Left lung (tissue), 10 donors: ENCODE data around the gene MYO18B. TPM values are rescaled to one million over a fixed set of nuclear protein-coding genes. Genes with fewer than 3 reads are reported as not detected.

Experiments
- ATAC-seq: fragments of 200-7000 bp; cut with Tn5 transposase; one replicate; pipeline ENCODE4 v1.9.1; 2020; ENCODE audit warnings: moderate library complexity
- DNase-seq, 4 donors: peaks; one replicate each; pipeline ENCODE4 v3.0.0-alpha.2; 2013 to 2020
- H3K27ac ChIP-seq, 2 donors: fragments of 200-600 bp; sonication (generic) in 1 of 2; one replicate each; pipeline versions ENCODE4 v1.5.0 to v1.8.0; 2020 to 2021
- H3K27me3 ChIP-seq, 2 donors: fragments of 200-600 bp; sonication (generic) in 1 of 2; one replicate each; pipeline versions ENCODE4 v1.5.0 to v1.8.0; 2020 to 2021
- H3K36me3 ChIP-seq, 2 donors: fragments of 200-600 bp; sonication (generic) in 1 of 2; one replicate each; pipeline versions ENCODE4 v1.5.0 to v1.8.0; 2020 to 2021
- H3K4me1 ChIP-seq, 2 donors: fragments of 200-600 bp; one replicate each; pipeline ENCODE4 v1.8.0; 2021
- H3K4me3 ChIP-seq, 2 donors: fragments of 200-600 bp; sonication (generic) in 1 of 2; one replicate each; pipeline versions ENCODE4 v1.5.0 to v1.8.0; 2020 to 2021; ENCODE audit warnings: mild to moderate bottlenecking in 1 of 2
- H3K9me3 ChIP-seq, 2 donors: fragments of 200-600 bp; sonication (generic) in 1 of 2; one replicate each; pipeline versions ENCODE4 v1.5.0 to v1.8.0; 2020 to 2021
- intact Hi-C, 2 donors: fragments of 100-400 bp; cut with DNase I; formaldehyde crosslinking; loops; one replicate each; pipeline versions ENCODE4 v1.11.2 to v1.14.2; 2022
- polyA plus RNA-seq, 6 donors: library from polyadenylated mRNA; unstranded; fragments of 120-200 nt; gene quantifications; one replicate each; pipeline ENCODE4 v1.2.1, GENCODE V29; 2013; ENCODE audit not compliant: insufficient read length in 6 of 6
- total RNA-seq, 2 donors: library from RNA; stranded (reverse); fragmentation: NEBNext Ultra II Directional; extraction: Animal tissue kit (Norgen Biotek cat#: 25700); gene quantifications; one replicate each; pipeline ENCODE4 v1.2.1, GENCODE V29; 2021
- TF ChIP-seq, protein P1 (sequence below), 2 donors: fragments of 200-600 bp; sonication (generic) in 1 of 2; IDR thresholded peaks; one replicate each; pipeline versions ENCODE4 v1.5.0 to v1.8.0; 2021; ENCODE audit warnings: antibody characterized with exemption in 2 of 2
- donor health status: DM: no; HTN: yes; CAD: no.
- donor health status: DM: no; HTN: no; CAD: no.

The MYO18B gene
- total and polyA plus RNA-seq, 8 donors: 0.06 to 0.37 (median 0.15) TPM

DNA sequence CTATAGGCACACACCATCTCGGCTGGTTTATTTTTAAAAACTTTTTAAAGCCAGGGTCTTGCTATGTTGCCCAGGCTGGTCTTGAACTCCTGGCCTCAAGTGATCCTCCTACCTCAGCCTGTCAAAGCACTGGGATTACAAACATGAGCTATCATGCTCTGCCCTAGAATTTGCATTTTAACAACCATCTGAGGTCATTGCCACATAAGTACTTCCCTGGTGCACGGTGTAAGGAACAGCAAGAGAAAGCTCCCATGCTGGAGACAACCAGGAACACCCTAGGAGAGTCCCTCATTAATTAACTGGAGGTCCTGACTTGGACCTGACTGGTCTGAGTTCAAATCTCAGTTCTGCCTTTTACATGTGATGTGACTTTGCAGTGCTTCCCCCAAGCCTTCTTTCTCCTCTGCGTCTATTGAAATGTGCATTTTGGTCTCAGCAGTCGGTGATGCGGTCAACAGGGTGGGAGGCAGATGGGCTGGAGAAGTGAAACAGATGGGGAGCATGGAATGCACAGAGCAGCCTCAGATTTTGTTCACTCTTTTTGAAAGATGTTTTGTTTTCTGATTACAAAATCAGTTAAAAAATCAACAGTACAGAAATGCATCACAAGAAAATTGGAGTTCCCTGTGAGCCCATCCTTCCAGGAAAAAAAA, 146.5 kb downstream of the MYO18B start:
- intact Hi-C loops: no loop called here
- Histone ChIP-seq H3K27ac (no peak overlapping the region), H3K27me3 (peaks cover 0 to 68% of the 10 kb centered on the region in 2 donors), H3K4me1 (no peaks in the 10 kb centered on the region), H3K4me3 (no peak overlapping the region), H3K36me3 (no peaks in the 10 kb centered on the region), H3K9me3 (no peaks in the 10 kb centered on the region)
- ATAC-seq (no peak), DNase-seq (no peak)
- TF ChIP-seq, protein P1, sequence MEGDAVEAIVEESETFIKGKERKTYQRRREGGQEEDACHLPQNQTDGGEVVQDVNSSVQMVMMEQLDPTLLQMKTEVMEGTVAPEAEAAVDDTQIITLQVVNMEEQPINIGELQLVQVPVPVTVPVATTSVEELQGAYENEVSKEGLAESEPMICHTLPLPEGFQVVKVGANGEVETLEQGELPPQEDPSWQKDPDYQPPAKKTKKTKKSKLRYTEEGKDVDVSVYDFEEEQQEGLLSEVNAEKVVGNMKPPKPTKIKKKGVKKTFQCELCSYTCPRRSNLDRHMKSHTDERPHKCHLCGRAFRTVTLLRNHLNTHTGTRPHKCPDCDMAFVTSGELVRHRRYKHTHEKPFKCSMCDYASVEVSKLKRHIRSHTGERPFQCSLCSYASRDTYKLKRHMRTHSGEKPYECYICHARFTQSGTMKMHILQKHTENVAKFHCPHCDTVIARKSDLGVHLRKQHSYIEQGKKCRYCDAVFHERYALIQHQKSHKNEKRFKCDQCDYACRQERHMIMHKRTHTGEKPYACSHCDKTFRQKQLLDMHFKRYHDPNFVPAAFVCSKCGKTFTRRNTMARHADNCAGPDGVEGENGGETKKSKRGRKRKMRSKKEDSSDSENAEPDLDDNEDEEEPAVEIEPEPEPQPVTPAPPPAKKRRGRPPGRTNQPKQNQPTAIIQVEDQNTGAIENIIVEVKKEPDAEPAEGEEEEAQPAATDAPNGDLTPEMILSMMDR (IDR thresholded peaks at IDR 0.05): no peak

DNA sequence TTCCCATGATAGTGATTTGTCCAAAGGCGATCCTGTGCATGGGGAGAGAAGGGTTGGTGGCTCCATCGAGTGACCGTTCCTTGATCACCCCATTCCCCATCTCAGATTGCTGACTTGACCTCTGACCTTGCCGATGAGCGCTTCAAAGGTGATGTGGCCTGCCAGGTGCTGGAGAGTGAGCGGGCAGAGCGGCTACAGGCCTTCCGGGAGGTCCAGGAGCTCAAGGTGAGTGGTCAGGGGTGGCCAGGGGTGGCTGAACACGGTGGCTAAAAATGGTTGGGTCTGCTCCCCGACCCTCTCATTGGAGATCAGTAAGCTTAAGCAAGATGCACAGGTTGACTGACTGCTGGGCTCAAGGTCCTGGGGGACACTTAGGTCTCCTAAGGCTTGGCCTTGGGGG, 148.7 kb downstream of the MYO18B start:
- peaks cover 0 to 65% of the 10 kb centered on the region in 2 donors for H3K27me3 ChIP-seq
- TF ChIP-seq, protein P1 (IDR thresholded peaks at IDR 0.05): no peak
- no peak overlapping the region for H3K4me3 ChIP-seq
- DNase-seq (no peak), ATAC-seq (no peak)
- H3K27ac ChIP-seq: no peak overlapping the region
- intact Hi-C loops: no loop called here
- H3K4me1 ChIP-seq: no peaks in the 10 kb centered on the region
- no peaks in the 10 kb centered on the region for H3K9me3 ChIP-seq
- H3K36me3 ChIP-seq: no peaks in the 10 kb centered on the region

GRCh38 chr22:25892678-25893077, 150.7 kb downstream of the MYO18B start:
- Histone ChIP-seq H3K4me3 (no peak overlapping the region), H3K27ac (no peak overlapping the region), H3K9me3 (no peaks in the 10 kb centered on the region), H3K27me3 (peaks cover 0 to 53% of the 10 kb centered on the region in 2 donors), H3K36me3 (no peaks in the 10 kb centered on the region), H3K4me1 (no peaks in the 10 kb centered on the region)
- ATAC-seq (no peak), DNase-seq (no peak)
- TF ChIP-seq, protein P1 (IDR thresholded peaks at IDR 0.05): no peak
- intact Hi-C loops: no loop called here

DNA sequence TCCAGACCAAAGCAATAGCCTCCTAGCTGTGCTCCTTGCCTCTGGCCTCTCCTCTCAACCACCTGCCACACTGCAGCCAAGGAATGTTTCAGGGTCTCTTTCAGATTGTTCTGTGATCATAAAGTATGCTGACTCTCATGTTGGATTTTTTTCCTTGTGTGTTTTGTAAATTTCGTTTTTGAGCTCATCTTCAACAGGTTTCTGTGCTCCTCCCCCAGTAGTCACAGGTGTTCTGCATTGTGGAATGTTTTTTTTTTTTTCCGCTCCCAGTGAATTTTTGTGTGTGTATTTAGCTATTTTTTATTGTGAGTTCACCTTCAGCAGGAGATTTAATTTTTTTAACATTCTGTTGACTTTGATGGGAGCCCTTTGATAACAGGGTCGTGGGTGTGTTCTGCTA, 153.7 kb downstream of the MYO18B start:
- no peak overlapping the region for H3K4me3 ChIP-seq
- no peaks in the 10 kb centered on the region for H3K36me3 ChIP-seq
- DNase-seq: no peak
- no peaks in the 10 kb centered on the region for H3K9me3 ChIP-seq
- H3K27ac ChIP-seq: no peak overlapping the region
- TF ChIP-seq, protein P1 (IDR thresholded peaks at IDR 0.05): no peak
- no peaks in the 10 kb centered on the region for H3K4me1 ChIP-seq
- no peak for ATAC-seq
- intact Hi-C loops: no loop called here
- peaks cover 0 to 25% of the 10 kb centered on the region in 2 donors for H3K27me3 ChIP-seq

DNA sequence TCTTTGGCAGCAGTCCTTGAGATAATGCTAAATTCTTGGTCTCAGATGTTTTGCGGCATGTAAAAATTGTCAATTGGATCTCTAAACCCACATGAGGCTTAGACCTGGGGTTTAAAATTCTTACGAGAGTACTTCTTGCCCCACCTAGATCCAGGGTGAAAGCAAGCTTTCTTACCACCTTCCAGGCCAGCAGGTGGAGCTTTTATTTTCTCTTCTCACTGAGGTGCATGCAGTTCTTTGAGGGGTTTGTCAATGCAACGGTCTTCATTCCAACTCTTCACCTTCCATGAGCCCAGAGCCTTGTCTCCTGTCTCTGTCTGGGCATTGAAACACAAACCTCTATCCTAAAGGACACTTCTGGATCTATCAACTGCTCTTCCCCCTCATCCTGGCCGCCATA, 154.1 kb downstream of the MYO18B start:
- H3K4me1 ChIP-seq: no peaks in the 10 kb centered on the region
- no peaks in the 10 kb centered on the region for H3K9me3 ChIP-seq
- peaks cover 0 to 21% of the 10 kb centered on the region in 2 donors for H3K27me3 ChIP-seq
- DNase-seq: no peak
- intact Hi-C loops: no loop called here
- no peak overlapping the region for H3K4me3 ChIP-seq
- no peak overlapping the region for H3K27ac ChIP-seq
- ATAC-seq: no peak
- TF ChIP-seq, protein P1 (IDR thresholded peaks at IDR 0.05): no peak
- H3K36me3 ChIP-seq: no peaks in the 10 kb centered on the region
